Measurements from ENCODE around the gene BLOC1S5. TPM values are rescaled to one million over a fixed set of nuclear protein-coding genes. Genes with fewer than 3 reads are reported as not detected.

Gene BLOC1S5
- total and polyA plus RNA-seq, 2 of the 8 experiments (the other 6 are each of a cell fraction or from before 2014, with no cell fraction given): 3.4 to 17.2 TPM

DNA sequence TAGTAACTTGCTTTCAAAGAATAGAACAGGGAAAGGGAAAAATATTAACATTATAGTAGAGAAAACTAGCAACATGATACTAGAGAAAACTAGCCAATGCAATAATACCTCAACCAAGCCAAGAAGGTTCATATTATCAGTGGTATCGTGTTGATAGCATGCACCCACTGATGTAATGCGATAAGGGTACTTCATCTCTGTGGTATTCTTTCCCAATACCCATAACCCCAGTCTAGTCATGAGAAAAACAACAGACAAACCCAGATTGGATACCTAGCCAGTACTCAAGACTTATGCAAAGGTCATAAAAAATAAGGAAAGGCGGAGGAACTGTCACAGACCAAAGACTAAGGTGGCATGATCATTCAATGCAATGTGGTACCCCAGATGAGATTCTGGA lies 21.0 kb downstream of the BLOC1S5 start (continued):
- no peak for TF ChIP-seq POLR2AphosphoS5 (IDR thresholded peaks at IDR 0.05; ENCODE audit: low read depth, low read length)
